OCI-LY7 (cell line): Measurements from ENCODE around the gene SP8. TPM values are rescaled to one million over a fixed set of nuclear protein-coding genes. Genes with fewer than 3 reads are reported as not detected.

Experiments used
- BruUV-seq: library from RNA; stranded (reverse); fragments of 400-500 nt; replicated peaks from 2 replicates; lab custom pipeline; 2021; lab: Mats Ljungman, UMichigan
- CTCF ChIA-PET: fragments of 300-600 bp; sonication (Branson Sonifier 250); formaldehyde crosslinking; loops from one replicate; lab custom pipeline; 2022; ENCODE audit warnings: antibody characterized with exemption; ENCODE audit not compliant: unreplicated experiment; lab: Charles Lee
- POLR2A ChIA-PET: fragments of 300-600 bp; sonication (Branson Sonifier 250); formaldehyde crosslinking; loops from one replicate; lab custom pipeline; 2022; ENCODE audit warnings: antibody characterized with exemption; lab: Charles Lee
- DNase-seq: peaks from one replicate; pipeline ENCODE4 v3.0.0-alpha.2; 2015; ENCODE audit warnings: low spot score
- H2AFZ ChIP-seq: fragments of 200-600 bp; sonication (generic), shearing (Covaris generic); 2 replicates; pipeline ENCODE4 v1.6.1; 2014; ENCODE audit warnings: mild to moderate bottlenecking, antibody characterized with exemption, low read length, moderate library complexity
- H3K27ac ChIP-seq: fragments of 200-600 bp; sonication (generic); 2 replicates; pipeline ENCODE4 v1.5.1; 2014; ENCODE audit warnings: mixed run types, low read depth, mild to moderate bottlenecking, moderate library complexity, low read length, inconsistent platforms; ENCODE audit not compliant: poor library complexity, severe bottlenecking
- H3K36me3 ChIP-seq: fragments of 200-600 bp; sonication (generic); 2 replicates; pipeline ENCODE4 v1.6.1; 2014; ENCODE audit warnings: mild to moderate bottlenecking, antibody characterized with exemption, low read length, moderate library complexity, mixed read lengths; ENCODE audit not compliant: insufficient read depth
- H3K4me1 ChIP-seq: fragments of 200-600 bp; sonication (generic); 2 replicates; pipeline ENCODE4 v1.5.1; 2014; ENCODE audit warnings: mild to moderate bottlenecking, low read length; ENCODE audit not compliant: insufficient read depth, poor library complexity, severe bottlenecking
- H3K4me2 ChIP-seq: fragments of 200-600 bp; sonication (generic); 2 replicates; pipeline ENCODE4 v1.6.1; 2014; ENCODE audit warnings: mild to moderate bottlenecking, low read length
- H3K4me3 ChIP-seq: fragments of 200-600 bp; sonication (generic); 2 replicates; pipeline ENCODE4 v1.5.1; 2014; ENCODE audit warnings: mild to moderate bottlenecking, low read depth, low read length; ENCODE audit not compliant: poor library complexity, severe bottlenecking
- H3K79me2 ChIP-seq: fragments of 200-600 bp; sonication (generic); 2 replicates; pipeline ENCODE4 v1.6.1; 2016; ENCODE audit warnings: low read depth, mild to moderate bottlenecking, low read length, moderate library complexity, mixed read lengths; ENCODE audit not compliant: insufficient read depth
- H3K9me2 ChIP-seq: fragments of 200-600 bp; sonication (generic); 2 replicates; pipeline ENCODE4 v1.6.1; 2016; ENCODE audit warnings: mild to moderate bottlenecking, low read length, mixed read lengths; ENCODE audit not compliant: insufficient read depth
- H3K9me3 ChIP-seq: fragments of 200-600 bp; sonication (generic); 2 replicates; pipeline ENCODE4 v1.6.1; 2014; ENCODE audit warnings: mild to moderate bottlenecking, mixed run types, low read length, mixed read lengths
- H4K20me1 ChIP-seq: fragments of 200-600 bp; sonication (generic); 2 replicates; pipeline ENCODE4 v1.6.1; 2014; ENCODE audit warnings: mild to moderate bottlenecking, antibody characterized with exemption, low read length, moderate library complexity, mixed read lengths; ENCODE audit not compliant: insufficient read depth
- EZH2phosphoT487 ChIP-seq: fragments of 200-600 bp; sonication (generic); IDR thresholded peaks from 2 replicates; pipeline ENCODE4 v1.6.1; 2018; ENCODE audit warnings: low read depth, borderline replicate concordance, mild to moderate bottlenecking, mixed run types, antibody characterized with exemption, low read length, moderate library complexity, mixed read lengths
- intact Hi-C: fragments of 100-400 bp; cut with micrococcal nuclease; formaldehyde crosslinking; loops from one replicate; pipeline ENCODE4 v1.10.0; 2022; ENCODE audit not compliant: unreplicated experiment
- total RNA-seq, 2 experiments: library from RNA; depleted of rRNA in 1 of 2; stranded (reverse); fragments of >200 nt in 1 of 2; shearing (Covaris generic) in 1 of 2; gene quantifications; 2 replicates each; pipeline ENCODE4 v1.2.3, GENCODE V29; 2014 to 2022
- TF ChIP-seq, protein P1 (sequence below): fragments of 200-600 bp; sonication (generic); conservative IDR thresholded peaks from 2 replicates; pipeline ENCODE4 v1.5.1; 2014; ENCODE audit warnings: mild to moderate bottlenecking, antibody characterized with exemption, low read length, moderate library complexity, mixed read lengths

The SP8 gene
- total RNA-seq, 2 experiments from 2014 or later: not detected

DNA sequence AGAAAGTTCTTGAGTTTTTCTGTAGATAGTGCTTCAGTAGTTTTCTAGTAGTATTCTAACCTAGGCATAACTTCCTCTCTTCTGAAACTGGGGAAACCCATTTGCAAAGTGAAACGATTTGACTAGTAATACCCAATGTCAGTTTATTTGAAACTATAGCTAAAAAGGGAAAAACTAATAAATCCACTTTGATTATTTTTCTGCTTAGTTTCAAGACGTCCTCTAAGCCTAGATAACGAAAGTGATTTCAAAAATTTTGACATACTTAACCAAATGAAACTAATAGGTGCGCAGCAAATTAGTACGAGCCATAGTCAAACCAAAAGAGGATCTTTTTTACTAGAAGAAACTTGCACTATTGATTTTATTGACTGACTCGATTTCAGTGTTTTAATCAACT is 9.8 kb upstream of the SP8 start:
- no peaks in the 10 kb centered on the region for H3K36me3 ChIP-seq
- no peak overlapping the region for H2AFZ ChIP-seq
- H3K4me1 ChIP-seq: no peaks in the 10 kb centered on the region
- CTCF ChIA-PET: no interaction called here
- DNase-seq: no peak
- POLR2A ChIA-PET: interaction anchor here (0.7 to 1.0 kb wide), 3 partner anchors 12 to 489 kb away, joined by 3 to 4 read pairs (median 3); no protein-coding TSS in a partner anchor
- no peaks in the 10 kb centered on the region for H3K79me2 ChIP-seq
- no peak overlapping the region for H3K4me2 ChIP-seq
- H3K9me2 ChIP-seq: no peaks in the 10 kb centered on the region
- H3K4me3 ChIP-seq: no peak overlapping the region
- BruUV-seq: no TSS peak
- H4K20me1 ChIP-seq: no peaks in the 10 kb centered on the region
- intact Hi-C loops: no loop called here
- H3K9me3 ChIP-seq: no peaks in the 10 kb centered on the region
- no peak overlapping the region for H3K27ac ChIP-seq
- TF ChIP-seq, protein P1, sequence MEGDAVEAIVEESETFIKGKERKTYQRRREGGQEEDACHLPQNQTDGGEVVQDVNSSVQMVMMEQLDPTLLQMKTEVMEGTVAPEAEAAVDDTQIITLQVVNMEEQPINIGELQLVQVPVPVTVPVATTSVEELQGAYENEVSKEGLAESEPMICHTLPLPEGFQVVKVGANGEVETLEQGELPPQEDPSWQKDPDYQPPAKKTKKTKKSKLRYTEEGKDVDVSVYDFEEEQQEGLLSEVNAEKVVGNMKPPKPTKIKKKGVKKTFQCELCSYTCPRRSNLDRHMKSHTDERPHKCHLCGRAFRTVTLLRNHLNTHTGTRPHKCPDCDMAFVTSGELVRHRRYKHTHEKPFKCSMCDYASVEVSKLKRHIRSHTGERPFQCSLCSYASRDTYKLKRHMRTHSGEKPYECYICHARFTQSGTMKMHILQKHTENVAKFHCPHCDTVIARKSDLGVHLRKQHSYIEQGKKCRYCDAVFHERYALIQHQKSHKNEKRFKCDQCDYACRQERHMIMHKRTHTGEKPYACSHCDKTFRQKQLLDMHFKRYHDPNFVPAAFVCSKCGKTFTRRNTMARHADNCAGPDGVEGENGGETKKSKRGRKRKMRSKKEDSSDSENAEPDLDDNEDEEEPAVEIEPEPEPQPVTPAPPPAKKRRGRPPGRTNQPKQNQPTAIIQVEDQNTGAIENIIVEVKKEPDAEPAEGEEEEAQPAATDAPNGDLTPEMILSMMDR: no peak
- no peak for TF ChIP-seq EZH2phosphoT487

DNA sequence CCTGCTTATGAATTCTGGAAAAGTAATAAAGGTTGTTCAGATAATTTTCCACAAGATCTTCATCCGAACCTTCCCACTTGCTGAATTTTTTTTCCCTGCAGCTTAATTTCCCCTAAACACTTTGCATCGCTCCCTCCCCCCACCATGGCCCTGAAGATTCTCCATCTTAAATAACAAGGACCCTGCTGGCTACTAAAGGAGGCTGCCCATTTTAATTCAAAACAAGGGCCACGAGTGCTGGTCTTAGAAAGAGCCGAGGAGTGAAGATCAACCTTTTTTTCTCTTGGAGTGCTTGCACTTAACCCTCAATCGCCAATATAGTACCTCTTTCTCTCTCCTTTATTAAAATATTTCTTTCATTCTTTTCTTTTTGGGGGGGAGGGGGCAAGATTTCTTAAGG is 9.2 kb upstream of the SP8 start:
- no peaks in the 10 kb centered on the region for H3K9me3 ChIP-seq
- no peaks in the 10 kb centered on the region for H3K4me1 ChIP-seq
- DNase-seq: no peak
- H3K4me2 ChIP-seq: no peak overlapping the region
- no peaks in the 10 kb centered on the region for H4K20me1 ChIP-seq
- H2AFZ ChIP-seq: no peak overlapping the region
- POLR2A ChIA-PET: interaction anchor here (0.7 to 1.0 kb wide), 2 partner anchors 15 to 490 kb away, joined by 3 to 4 read pairs; no protein-coding TSS in a partner anchor
- BruUV-seq: no TSS peak
- no peaks in the 10 kb centered on the region for H3K9me2 ChIP-seq
- intact Hi-C loops: no loop called here
- no peak overlapping the region for H3K27ac ChIP-seq
- CTCF ChIA-PET: no interaction called here
- no peak for TF ChIP-seq EZH2phosphoT487
- TF ChIP-seq, protein P1: no peak
- no peak overlapping the region for H3K4me3 ChIP-seq
- H3K79me2 ChIP-seq: no peaks in the 10 kb centered on the region
- H3K36me3 ChIP-seq: no peaks in the 10 kb centered on the region

DNA sequence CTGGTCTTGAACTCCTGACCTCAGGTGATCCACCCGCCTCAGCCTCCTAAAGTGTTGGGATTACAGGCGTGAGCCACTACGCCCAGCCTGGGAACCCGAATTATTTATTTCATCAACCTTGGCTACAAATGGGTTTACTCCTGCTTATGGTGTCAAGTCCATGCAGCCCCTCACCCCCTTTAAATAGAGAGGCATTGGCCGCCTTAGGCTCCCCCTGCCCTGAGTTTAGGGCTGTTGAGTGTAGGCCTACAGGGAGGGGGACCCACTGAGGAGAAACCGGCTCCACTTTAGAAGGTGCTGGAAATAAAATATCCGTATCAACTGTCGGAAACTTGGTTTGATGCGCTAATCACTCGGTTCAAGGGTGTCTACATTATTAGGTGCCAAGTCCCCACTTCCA is 8.7 kb upstream of the SP8 start:
- BruUV-seq: no TSS peak
- no peak overlapping the region for H3K27ac ChIP-seq
- POLR2A ChIA-PET: no interaction called here
- intact Hi-C loops: no loop called here
- no peak overlapping the region for H2AFZ ChIP-seq
- no peaks in the 10 kb centered on the region for H3K79me2 ChIP-seq
- H3K9me3 ChIP-seq: no peaks in the 10 kb centered on the region
- CTCF ChIA-PET: no interaction called here
- H3K36me3 ChIP-seq: no peaks in the 10 kb centered on the region
- H4K20me1 ChIP-seq: no peaks in the 10 kb centered on the region
- no peak for TF ChIP-seq EZH2phosphoT487
- TF ChIP-seq, protein P1: no peak
- H3K9me2 ChIP-seq: no peaks in the 10 kb centered on the region
- H3K4me2 ChIP-seq: no peak overlapping the region
- H3K4me3 ChIP-seq: no peak overlapping the region
- no peak for DNase-seq
- H3K4me1 ChIP-seq: no peaks in the 10 kb centered on the region
